ENCODE results near the gene MICAL2.

DNA sequence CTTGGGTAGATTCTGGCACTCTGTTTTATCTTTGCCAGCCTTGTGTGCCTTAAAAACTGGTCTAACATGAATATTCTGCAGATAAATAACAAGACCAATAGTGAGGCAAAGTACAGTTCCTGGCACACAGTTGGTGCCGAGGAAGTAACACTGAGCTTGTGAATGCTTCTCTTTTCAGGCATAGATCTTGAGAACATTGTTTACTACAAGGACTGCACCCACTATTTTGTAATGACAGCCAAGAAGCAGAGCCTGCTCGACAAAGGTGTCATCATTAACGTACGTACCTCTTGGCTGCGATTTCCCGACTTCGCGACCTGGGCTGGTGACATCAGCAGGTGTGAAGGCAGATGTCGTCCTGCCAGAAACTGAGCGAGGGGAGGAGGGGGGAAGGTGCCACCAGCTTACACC, 105.7 kb downstream of the MICAL2 start:
- TF ChIP-seq BRCA1 (CRISPR knock-in tag; IDR thresholded peaks at IDR 0.05) (no peak), ZMAT3 (CRISPR knock-in tag; conservative IDR thresholded peaks at IDR 0.05) (no peak), PHF21A (CRISPR knock-in tag; IDR thresholded peaks at IDR 0.05) (no peak)
- TF ChIP-seq, protein P1, sequence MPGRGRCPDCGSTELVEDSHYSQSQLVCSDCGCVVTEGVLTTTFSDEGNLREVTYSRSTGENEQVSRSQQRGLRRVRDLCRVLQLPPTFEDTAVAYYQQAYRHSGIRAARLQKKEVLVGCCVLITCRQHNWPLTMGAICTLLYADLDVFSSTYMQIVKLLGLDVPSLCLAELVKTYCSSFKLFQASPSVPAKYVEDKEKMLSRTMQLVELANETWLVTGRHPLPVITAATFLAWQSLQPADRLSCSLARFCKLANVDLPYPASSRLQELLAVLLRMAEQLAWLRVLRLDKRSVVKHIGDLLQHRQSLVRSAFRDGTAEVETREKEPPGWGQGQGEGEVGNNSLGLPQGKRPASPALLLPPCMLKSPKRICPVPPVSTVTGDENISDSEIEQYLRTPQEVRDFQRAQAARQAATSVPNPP (CRISPR knock-in tag; IDR thresholded peaks at IDR 0.05), result no peak
